ENCODE measurements around the gene PPP1R2. TPM values are rescaled to one million over a fixed set of nuclear protein-coding genes. Genes with fewer than 3 reads are reported as not detected.

PPP1R2 gene
- total RNA-seq, 1 experiment from 2014 or later: 38.3 TPM

- Histone ChIP-seq H4K8ac (replicated peaks; ENCODE audit: insufficient read length, low read depth, low read length) (no peak overlapping the region), H3K79me2 (ENCODE audit: insufficient read depth, low read length) (no peaks in the 10 kb centered on the region), H3K18ac (ENCODE audit: insufficient read length, low read depth, low read length) (no peak overlapping the region), H2BK120ac (ENCODE audit: low read depth, low read length, poor library complexity, severe bottlenecking) (no peak overlapping the region), H3K27ac (ENCODE audit: insufficient read length, low read depth, low read length) (no peak overlapping the region), H3K23me2 (ENCODE audit: insufficient read length, low read depth, low read length, poor library complexity, severe bottlenecking) (peaks cover 3% of the 10 kb centered on the region), H3K14ac (ENCODE audit: insufficient read depth, low read length) (no peak overlapping the region), H2BK12ac (ENCODE audit: insufficient read length, low read depth, low read length) (no peak overlapping the region), H3K9ac (ENCODE audit: extremely low read depth, insufficient read length, low read length) (no peak overlapping the region), H3K4me1 (ENCODE audit: insufficient read depth, low read length) (peaks cover 6% of the 10 kb centered on the region; the same call in 1 of the 2 replicates), H3K9me3 (ENCODE audit: control insufficient read depth, low read depth, low read length) (no peaks in the 10 kb centered on the region), H2BK20ac (ENCODE audit: low read depth, low read length, poor library complexity, severe bottlenecking) (no peak overlapping the region), H4K91ac (ENCODE audit: insufficient read length, low read depth, low read length) (no peak overlapping the region), H2BK15ac (ENCODE audit: low read depth, low read length) (no peak overlapping the region), H4K5ac (ENCODE audit: insufficient read length, low read depth, low read length) (no peak overlapping the region), H3K27me3 (ENCODE audit: insufficient read depth, low read length) (no peaks in the 10 kb centered on the region; the same call in 1 of the 2 replicates), H3T11ph (ENCODE audit: low read length) (no peak overlapping the region), H3K4me2 (ENCODE audit: insufficient read depth, insufficient read length, low read length) (peak overlapping the region; percentile 34), H2AFZ (ENCODE audit: low read length) (no peak overlapping the region), H3K23ac (ENCODE audit: insufficient read length, low read depth, low read length) (no peak overlapping the region), H3K79me1 (ENCODE audit: insufficient read depth, low read depth, low read length, poor library complexity, severe bottlenecking) (no peaks in the 10 kb centered on the region), H2BK5ac (ENCODE audit: insufficient read length, low read length) (no peak overlapping the region), H4K20me1 (ENCODE audit: control insufficient read depth, insufficient read depth, insufficient read length) (no peaks in the 10 kb centered on the region), H3K56ac (ENCODE audit: insufficient read length, low read depth, low read length) (no peak overlapping the region), H3K4ac (ENCODE audit: low read depth, low read length) (no peak overlapping the region), H2AK5ac (ENCODE audit: insufficient read length, low read length) (no peak overlapping the region)
- Mint-ChIP-seq H3K36me3 (ENCODE audit: insufficient read depth in 1 of 3, low read depth in 3 of 3) (peaks cover 0 to 2% (median 0%) of the 10 kb centered on the region in 3 experiments; a peak in 1 of 7 replicates), H3K27ac (no peak overlapping the region), H3K4me1 (peaks cover 29 to 47% of the 10 kb centered on the region in 2 experiments), H3K9me3 (no peaks in the 10 kb centered on the region), H3K4me3 (peak overlapping the region; percentile 7 to 21; a peak in 3 of 5 replicates), H3K27me3 (ENCODE audit: low read depth) (peaks cover 37% of the 10 kb centered on the region)
- no peak for TF ChIP-seq CTCF (conservative IDR thresholded peaks at IDR 0.05)
- DNase-seq: no peak
Observed at GRCh38 chr3:195548501-195548900, 5.4 kb upstream of the PPP1R2 start.
